ENCODE data around the gene PPP1R12B.
"Not testable (repeated sequence)": the region's sequence is repeated elsewhere in the genome, so short reads cannot be mapped to it uniquely, and the experiment has no call there.

PPP1R12B gene

GRCh38 chr1:202362212-202362611 lies 13.7 kb downstream of the PPP1R12B start:
- H3K4me3 Mint-ChIP-seq = no peak overlapping the region
- H3K27me3 Mint-ChIP-seq = no peaks in the 10 kb centered on the region
- H3K9me3 Mint-ChIP-seq = no peaks in the 10 kb centered on the region
- no peak overlapping the region for H3K27ac Mint-ChIP-seq
- no peaks in the 10 kb centered on the region for H3K36me3 Mint-ChIP-seq
- DNase-seq (no peak), ATAC-seq (replicated peaks) (no peak)
- peaks cover 0 to 7% of the 10 kb centered on the region in 2 donors for H3K4me1 Mint-ChIP-seq

- no peaks in the 10 kb centered on the region for H3K9me3 Mint-ChIP-seq
- DNase-seq (no peak), ATAC-seq (replicated peaks) (no peak)
- no peaks in the 10 kb centered on the region for H3K27me3 Mint-ChIP-seq
- H3K4me3 Mint-ChIP-seq = no peak overlapping the region
- no peak overlapping the region for H3K27ac Mint-ChIP-seq
- H3K4me1 Mint-ChIP-seq = peaks cover 0 to 7% of the 10 kb centered on the region in 2 donors
- H3K36me3 Mint-ChIP-seq = peaks cover 2 to 6% of the 10 kb centered on the region in 2 donors
These were observed 16.8 kb downstream of the PPP1R12B start for GRCh38 chr1:202365092-202365815.

GRCh38 chr1:202367271-202367670 lies 18.8 kb downstream of the PPP1R12B start:
- no peaks in the 10 kb centered on the region for H3K4me1 Mint-ChIP-seq
- H3K9me3 Mint-ChIP-seq = no peaks in the 10 kb centered on the region
- no peak overlapping the region for H3K27ac Mint-ChIP-seq
- H3K36me3 Mint-ChIP-seq = peaks cover 2 to 6% of the 10 kb centered on the region in 2 donors
- ATAC-seq (replicated peaks) (no peak), DNase-seq (no peak)
- no peak overlapping the region for H3K4me3 Mint-ChIP-seq
- no peaks in the 10 kb centered on the region for H3K27me3 Mint-ChIP-seq

GRCh38 chr1:202370906-202371305 lies 22.4 kb downstream of the PPP1R12B start:
- Mint-ChIP-seq H3K36me3 (peaks cover 2 to 11% of the 10 kb centered on the region in 2 donors), H3K4me1 (peaks cover 5 to 13% of the 10 kb centered on the region in 2 donors)
- H3K27ac Mint-ChIP-seq; H3K27me3 Mint-ChIP-seq; H3K4me3 Mint-ChIP-seq; DNase-seq; H3K9me3 Mint-ChIP-seq; ATAC-seq (replicated peaks): not testable (repeated sequence)

- DNase-seq (no peak), ATAC-seq (replicated peaks) (no peak)
- Mint-ChIP-seq H3K4me3 (no peak overlapping the region), H3K27me3 (no peaks in the 10 kb centered on the region), H3K4me1 (peaks cover 9 to 13% of the 10 kb centered on the region in 2 donors), H3K36me3 (peaks cover 0 to 16% of the 10 kb centered on the region in 2 donors), H3K27ac (no peak overlapping the region), H3K9me3 (no peaks in the 10 kb centered on the region)
These were observed 25.6 kb downstream of the PPP1R12B start for GRCh38 chr1:202374099-202374498.

GRCh38 chr1:202375175-202375574 lies 26.7 kb downstream of the PPP1R12B start:
- not testable (repeated sequence) for H3K4me3 Mint-ChIP-seq; DNase-seq; H3K27me3 Mint-ChIP-seq; H3K27ac Mint-ChIP-seq; ATAC-seq (replicated peaks); H3K9me3 Mint-ChIP-seq
- Mint-ChIP-seq H3K36me3 (peaks cover 4 to 16% of the 10 kb centered on the region in 2 donors), H3K4me1 (peaks cover 9 to 13% of the 10 kb centered on the region in 2 donors)

- Mint-ChIP-seq H3K4me3 (no peak overlapping the region), H3K27ac (no peak overlapping the region), H3K9me3 (no peaks in the 10 kb centered on the region), H3K27me3 (no peaks in the 10 kb centered on the region), H3K36me3 (peaks cover 4 to 19% of the 10 kb centered on the region in 2 donors), H3K4me1 (peaks cover 12 to 13% of the 10 kb centered on the region in 2 donors)
- ATAC-seq (replicated peaks) (no peak), DNase-seq (no peak)
These were observed 27.7 kb downstream of the PPP1R12B start for GRCh38 chr1:202376247-202376646.

GRCh38 chr1:202379884-202380529 lies 31.5 kb downstream of the PPP1R12B start:
- H3K4me3 Mint-ChIP-seq; H3K27me3 Mint-ChIP-seq; H3K9me3 Mint-ChIP-seq; ATAC-seq (replicated peaks); DNase-seq; H3K27ac Mint-ChIP-seq: not testable (repeated sequence)
- H3K36me3 Mint-ChIP-seq = peaks cover 4 to 19% of the 10 kb centered on the region in 2 donors
- peaks cover 9 to 13% of the 10 kb centered on the region in 2 donors for H3K4me1 Mint-ChIP-seq

- not testable (repeated sequence) for H3K9me3 Mint-ChIP-seq; H3K4me3 Mint-ChIP-seq; H3K27ac Mint-ChIP-seq; ATAC-seq (replicated peaks); H3K4me1 Mint-ChIP-seq; H3K27me3 Mint-ChIP-seq; DNase-seq
- H3K36me3 Mint-ChIP-seq = peaks cover 4 to 15% of the 10 kb centered on the region in 2 donors
These were observed 32.0 kb downstream of the PPP1R12B start for GRCh38 chr1:202380535-202380934.

- not testable (repeated sequence) for H3K4me1 Mint-ChIP-seq; H3K27ac Mint-ChIP-seq; H3K4me3 Mint-ChIP-seq; DNase-seq; H3K9me3 Mint-ChIP-seq; ATAC-seq (replicated peaks); H3K27me3 Mint-ChIP-seq
- peaks cover 4 to 15% of the 10 kb centered on the region in 2 donors for H3K36me3 Mint-ChIP-seq
These were observed 33.4 kb downstream of the PPP1R12B start for GRCh38 chr1:202381867-202382266.

- H3K4me1 Mint-ChIP-seq; DNase-seq; H3K36me3 Mint-ChIP-seq; H3K9me3 Mint-ChIP-seq; H3K27ac Mint-ChIP-seq; H3K27me3 Mint-ChIP-seq; ATAC-seq (replicated peaks); H3K4me3 Mint-ChIP-seq: not testable (repeated sequence)
These were observed 47.3 kb downstream of the PPP1R12B start for GRCh38 chr1:202395831-202396230.

GRCh38 chr1:202397256-202397655 lies 48.8 kb downstream of the PPP1R12B start:
- Mint-ChIP-seq H3K27ac (no peak overlapping the region), H3K36me3 (no peaks in the 10 kb centered on the region)
- no peak for ATAC-seq (replicated peaks)

GRCh38 chr1:202398439-202398838 lies 49.9 kb downstream of the PPP1R12B start:
- not testable (repeated sequence) for H3K27me3 Mint-ChIP-seq; H3K4me3 Mint-ChIP-seq; DNase-seq; H3K36me3 Mint-ChIP-seq; ATAC-seq (replicated peaks); H3K4me1 Mint-ChIP-seq; H3K9me3 Mint-ChIP-seq; H3K27ac Mint-ChIP-seq

More at GRCh38 chr1:202397256-202397655, 48.8 kb downstream of the PPP1R12B start:
- Mint-ChIP-seq H3K4me1 (peaks cover 6 to 7% of the 10 kb centered on the region in 2 donors), H3K27me3 (no peaks in the 10 kb centered on the region), H3K9me3 (no peaks in the 10 kb centered on the region), H3K4me3 (no peak overlapping the region)
- no peak for DNase-seq

GRCh38 chr1:202401771-202402170 lies 53.3 kb downstream of the PPP1R12B start:
- H3K4me1 Mint-ChIP-seq; H3K27me3 Mint-ChIP-seq; DNase-seq; H3K36me3 Mint-ChIP-seq; H3K9me3 Mint-ChIP-seq; H3K4me3 Mint-ChIP-seq; H3K27ac Mint-ChIP-seq; ATAC-seq (replicated peaks): not testable (repeated sequence)

- H3K36me3 Mint-ChIP-seq; H3K9me3 Mint-ChIP-seq; H3K4me3 Mint-ChIP-seq; DNase-seq; H3K27me3 Mint-ChIP-seq; H3K27ac Mint-ChIP-seq; ATAC-seq (replicated peaks): not testable (repeated sequence)
- H3K4me1 Mint-ChIP-seq = peaks cover 0 to 12% of the 10 kb centered on the region in 2 donors
These were observed 54.9 kb downstream of the PPP1R12B start for GRCh38 chr1:202403381-202403780.
